ENCODE data around the gene BMPR2.

DNA sequence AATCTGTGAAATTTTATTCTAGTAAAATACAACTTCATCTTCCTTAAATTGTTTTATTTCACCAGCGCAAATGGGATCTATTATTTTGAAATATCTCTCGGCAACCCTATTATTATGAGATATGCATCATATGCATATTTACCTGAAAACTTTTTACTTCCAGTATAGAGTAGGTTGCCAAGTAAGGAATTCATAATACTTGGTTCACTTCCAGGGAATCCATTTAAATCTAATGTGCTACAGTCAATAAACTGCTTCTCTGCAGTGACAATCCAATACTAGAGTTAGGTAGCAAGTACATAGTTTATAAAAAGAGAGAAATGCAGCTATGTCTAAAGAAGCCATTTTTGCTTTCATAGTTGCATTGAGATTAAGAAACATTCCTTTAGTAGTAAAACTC lies 169.8 kb downstream of the BMPR2 start:
- no peak for TF ChIP-seq EP300 (IDR thresholded peaks at IDR 0.05)
- no peak for TF ChIP-seq POLR2A (IDR thresholded peaks at IDR 0.05; ENCODE audit: low read depth)

Measured in esophagus muscularis mucosa (tissue), 2 donors.